Body of pancreas (tissue), 4 donors: Measurements from ENCODE around the gene PLA2G4C.

Experiments
- POLR2A ChIP-seq, 3 donors: fragments of 450-650 bp; IDR thresholded peaks; one replicate each; pipeline ENCODE4 v1.6.1; 2016; ENCODE audit warnings: antibody characterized with exemption in 3 of 3, mild to moderate bottlenecking in 2 of 3
- TF ChIP-seq, protein P1 (sequence below), 7 experiments: fragments of 450-650 bp in 4 of 7; fragments of 200-600 bp in 3 of 7; sonication (generic) in 3 of 7; IDR thresholded peaks; one replicate each; pipeline ENCODE4 v1.5.1; 2016 to 2019; ENCODE audit warnings: antibody characterized with exemption in 7 of 7

DNA sequence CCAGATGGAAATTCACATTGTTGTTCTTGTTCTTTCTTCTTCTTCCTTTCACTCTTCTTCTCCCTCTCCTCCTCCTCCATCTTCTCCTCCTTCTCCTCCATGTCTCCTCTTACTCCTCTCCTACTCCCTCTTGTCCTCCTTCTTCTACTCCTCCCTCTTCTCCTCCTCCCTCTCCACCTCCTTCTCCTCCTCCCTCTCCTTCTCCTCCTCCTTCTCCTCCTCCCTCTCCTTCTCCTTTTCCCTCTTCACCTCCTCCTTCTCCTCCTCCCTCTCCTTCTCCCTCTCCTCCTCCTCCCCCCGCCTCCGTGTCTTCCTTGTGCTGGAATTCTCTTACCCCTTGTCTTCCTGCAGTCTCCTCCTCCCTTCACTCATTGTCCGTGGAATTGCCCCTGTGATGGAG lies 85.1 kb downstream of the PLA2G4C start:
- TF ChIP-seq, protein P1, sequence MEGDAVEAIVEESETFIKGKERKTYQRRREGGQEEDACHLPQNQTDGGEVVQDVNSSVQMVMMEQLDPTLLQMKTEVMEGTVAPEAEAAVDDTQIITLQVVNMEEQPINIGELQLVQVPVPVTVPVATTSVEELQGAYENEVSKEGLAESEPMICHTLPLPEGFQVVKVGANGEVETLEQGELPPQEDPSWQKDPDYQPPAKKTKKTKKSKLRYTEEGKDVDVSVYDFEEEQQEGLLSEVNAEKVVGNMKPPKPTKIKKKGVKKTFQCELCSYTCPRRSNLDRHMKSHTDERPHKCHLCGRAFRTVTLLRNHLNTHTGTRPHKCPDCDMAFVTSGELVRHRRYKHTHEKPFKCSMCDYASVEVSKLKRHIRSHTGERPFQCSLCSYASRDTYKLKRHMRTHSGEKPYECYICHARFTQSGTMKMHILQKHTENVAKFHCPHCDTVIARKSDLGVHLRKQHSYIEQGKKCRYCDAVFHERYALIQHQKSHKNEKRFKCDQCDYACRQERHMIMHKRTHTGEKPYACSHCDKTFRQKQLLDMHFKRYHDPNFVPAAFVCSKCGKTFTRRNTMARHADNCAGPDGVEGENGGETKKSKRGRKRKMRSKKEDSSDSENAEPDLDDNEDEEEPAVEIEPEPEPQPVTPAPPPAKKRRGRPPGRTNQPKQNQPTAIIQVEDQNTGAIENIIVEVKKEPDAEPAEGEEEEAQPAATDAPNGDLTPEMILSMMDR (IDR thresholded peaks at IDR 0.05) = no peak
- TF ChIP-seq POLR2A (IDR thresholded peaks at IDR 0.05) = no peak
